Fibroblast of lung (primary cell): ENCODE results near the gene CAPZB. TPM values are rescaled to one million over a fixed set of nuclear protein-coding genes. Genes with fewer than 3 reads are reported as not detected.

ENCODE experiments used
- DNase-seq, 2 donors: peaks; one replicate each; pipeline versions ENCODE4 v3.0.0 to v3.0.0-alpha.2; 2010; ENCODE audit warnings: low read depth in 2 of 2
- H2AFZ ChIP-seq: 2 replicates; pipeline ENCODE4 v1.5.1; 2012; ENCODE audit warnings: low read length, control low read depth, inconsistent platforms
- H3K27ac ChIP-seq: 2 replicates; pipeline ENCODE4 v1.5.1; 2011; ENCODE audit warnings: low read length, control low read depth; ENCODE audit not compliant: insufficient read depth
- H3K27me3 ChIP-seq: 2 replicates; pipeline ENCODE4 v1.5.1; 2011; ENCODE audit warnings: mild to moderate bottlenecking, low read length; ENCODE audit not compliant: control insufficient read depth, insufficient read depth
- H3K36me3 ChIP-seq: 2 replicates; pipeline ENCODE4 v1.5.1; 2011; ENCODE audit warnings: low read length; ENCODE audit not compliant: control insufficient read depth, insufficient read depth
- H3K4me1 ChIP-seq: 2 replicates; pipeline ENCODE4 v1.5.1; 2011; ENCODE audit warnings: low read length; ENCODE audit not compliant: control insufficient read depth, insufficient read depth; ENCODE audit errors: extremely low read depth
- H3K4me2 ChIP-seq: 2 replicates; pipeline ENCODE4 v1.5.1; 2011; ENCODE audit warnings: low read length, control low read depth; ENCODE audit not compliant: insufficient read depth; ENCODE audit errors: extremely low read depth
- H3K4me3 ChIP-seq, 4 experiments: fragments of 200-600 bp in 1 of 4; sonication (generic) in 1 of 4; replicated peaks in 1 of 4; 2 replicates each; pipeline ENCODE4 v1.5.1; 2011 to 2016; ENCODE audit warnings: low read length in 4 of 4, low read depth in 3 of 4, mild to moderate bottlenecking in 3 of 4, control low read depth in 2 of 4, inconsistent platforms in 1 of 4, mixed read lengths in 1 of 4; ENCODE audit not compliant: insufficient read depth in 1 of 4; ENCODE audit errors: control extremely low read depth in 1 of 4
- H3K79me2 ChIP-seq: 2 replicates; pipeline ENCODE4 v1.5.1; 2012; ENCODE audit warnings: mild to moderate bottlenecking, low read length, inconsistent platforms; ENCODE audit not compliant: control insufficient read depth, insufficient read depth
- H3K9ac ChIP-seq: 2 replicates; pipeline ENCODE4 v1.5.1; 2011; ENCODE audit warnings: mild to moderate bottlenecking, low read length, control low read depth; ENCODE audit not compliant: insufficient read depth
- H3K9me3 ChIP-seq: 2 replicates; pipeline ENCODE4 v1.5.1; 2012; ENCODE audit warnings: low read depth, low read length; ENCODE audit not compliant: control insufficient read depth, insufficient read depth
- H4K20me1 ChIP-seq: 2 replicates; pipeline ENCODE4 v1.5.1; 2011; ENCODE audit warnings: low read length; ENCODE audit not compliant: control insufficient read depth, insufficient read depth; ENCODE audit errors: extremely low read depth
- CTCF ChIP-seq, 2 donors: IDR thresholded peaks in 1 of 2; conservative IDR thresholded peaks in 1 of 2; 1 replicate in 1 of 2; 2 replicates in 1 of 2; pipeline ENCODE4 v1.5.1; 2011 to 2012; ENCODE audit warnings: low read length in 2 of 2, control low read depth in 1 of 2, inconsistent platforms in 1 of 2, low read depth in 1 of 2, mild to moderate bottlenecking in 1 of 2
- EZH2 ChIP-seq: IDR thresholded peaks from 2 replicates; pipeline ENCODE4 v1.5.1; 2012; ENCODE audit warnings: low read length, control low read depth, mild to moderate bottlenecking; ENCODE audit errors: missing control alignments
- polyA plus RNA-seq, 2 donors: library from polyadenylated mRNA; depleted of rRNA in 1 of 2; stranded (reverse) in 1 of 2; unstranded in 1 of 2; fragments of >200 nt; gene quantifications; 2 replicates each; pipeline ENCODE4 v1.2.1, GENCODE V29; 2011 to 2012; ENCODE audit warnings: missing spikeins in 1 of 2
- total RNA-seq: library from RNA; depleted of rRNA; stranded (reverse); fragments of >200 nt; gene quantifications from 2 replicates; pipeline ENCODE4 v1.2.1, GENCODE V29; 2014

CAPZB gene
- total and polyA plus RNA-seq, 2 donors (not counting 1 experiment from before 2014, with no cell fraction given) = 104 to 495 TPM

GRCh38 chr1:19407494-19408096, 77.7 kb downstream of the CAPZB start:
- H2AFZ ChIP-seq = no peak overlapping the region
- peaks cover 55% of the 10 kb centered on the region for H3K79me2 ChIP-seq
- no peak overlapping the region for H3K9ac ChIP-seq
- DNase-seq = no peak
- peaks cover 8% of the 10 kb centered on the region for H3K4me1 ChIP-seq
- no peaks in the 10 kb centered on the region for H3K27me3 ChIP-seq
- H4K20me1 ChIP-seq = no peaks in the 10 kb centered on the region
- H3K36me3 ChIP-seq = no peaks in the 10 kb centered on the region
- no peaks in the 10 kb centered on the region for H3K9me3 ChIP-seq
- no peak for TF ChIP-seq EZH2
- no peak for TF ChIP-seq CTCF (conservative IDR thresholded peaks at IDR 0.05 in 1 of 2, IDR thresholded peaks at IDR 0.05 in 1 of 2; ENCODE audit: low read depth in 1 of 2, low read length in 2 of 2)
- no peak overlapping the region for H3K4me3 ChIP-seq
- no peak overlapping the region for H3K4me2 ChIP-seq
- H3K27ac ChIP-seq = no peak overlapping the region

GRCh38 chr1:19406680-19407079, 78.7 kb downstream of the CAPZB start:
- no peaks in the 10 kb centered on the region for H3K36me3 ChIP-seq
- no peaks in the 10 kb centered on the region for H3K9me3 ChIP-seq
- H2AFZ ChIP-seq = no peak overlapping the region
- no peaks in the 10 kb centered on the region for H3K27me3 ChIP-seq
- peaks cover 54% of the 10 kb centered on the region for H3K79me2 ChIP-seq
- peaks cover 11% of the 10 kb centered on the region for H3K4me1 ChIP-seq
- no peak overlapping the region for H3K27ac ChIP-seq
- no peak for TF ChIP-seq CTCF (conservative IDR thresholded peaks at IDR 0.05 in 1 of 2, IDR thresholded peaks at IDR 0.05 in 1 of 2; ENCODE audit: low read depth in 1 of 2, low read length in 2 of 2)
- no peak for TF ChIP-seq EZH2
- H3K9ac ChIP-seq = no peak overlapping the region
- no peak overlapping the region for H3K4me3 ChIP-seq
- no peaks in the 10 kb centered on the region for H4K20me1 ChIP-seq
- H3K4me2 ChIP-seq = no peak overlapping the region
- DNase-seq = no peak

GRCh38 chr1:19405761-19406487, 79.4 kb downstream of the CAPZB start:
- peaks cover 51% of the 10 kb centered on the region for H3K79me2 ChIP-seq
- H3K9ac ChIP-seq = no peak overlapping the region
- H3K36me3 ChIP-seq = no peaks in the 10 kb centered on the region
- H3K27ac ChIP-seq = no peak overlapping the region
- no peak overlapping the region for H3K4me2 ChIP-seq
- H4K20me1 ChIP-seq = no peaks in the 10 kb centered on the region
- no peak overlapping the region for H2AFZ ChIP-seq
- no peaks in the 10 kb centered on the region for H3K9me3 ChIP-seq
- TF ChIP-seq CTCF (conservative IDR thresholded peaks at IDR 0.05 in 1 of 2, IDR thresholded peaks at IDR 0.05 in 1 of 2; ENCODE audit: low read depth in 1 of 2, low read length in 2 of 2) (no peak), EZH2 (no peak)
- H3K4me1 ChIP-seq = peaks cover 15% of the 10 kb centered on the region
- peak; percentile 42 to 81 for DNase-seq
- H3K4me3 ChIP-seq = no peak overlapping the region
- no peaks in the 10 kb centered on the region for H3K27me3 ChIP-seq
